H9 (cell line): Measurements from ENCODE around the gene NARS2. TPM values are rescaled to one million over a fixed set of nuclear protein-coding genes. Genes with fewer than 3 reads are reported as not detected.

Source experiments
- DNase-seq: peaks from one replicate; pipeline ENCODE4 v3.0.0-alpha.2; 2017
- H2AFZ ChIP-seq: one replicate; pipeline ENCODE4 v1.6.1; 2013; ENCODE audit warnings: mild to moderate bottlenecking, low read length, control low read depth, moderate library complexity
- H2AK5ac ChIP-seq: 2 replicates; pipeline ENCODE4 v1.6.1; 2013; ENCODE audit warnings: low read length, control low read depth, mixed read lengths; ENCODE audit not compliant: insufficient read length
- H2BK120ac ChIP-seq: one replicate; pipeline ENCODE4 v1.6.1; 2013; ENCODE audit warnings: low read depth, mild to moderate bottlenecking, low read length, control low read depth, inconsistent platforms; ENCODE audit not compliant: poor library complexity, severe bottlenecking
- H2BK12ac ChIP-seq: 2 replicates; pipeline ENCODE4 v1.6.1; 2013; ENCODE audit warnings: low read length, control low read depth, mixed read lengths, low read depth; ENCODE audit not compliant: insufficient read length
- H2BK15ac ChIP-seq: 2 replicates; pipeline ENCODE4 v1.6.1; 2013; ENCODE audit warnings: low read depth, low read length, control low read depth
- H2BK20ac ChIP-seq: one replicate; pipeline ENCODE4 v1.6.1; 2013; ENCODE audit warnings: low read depth, mild to moderate bottlenecking, low read length, control low read depth, inconsistent platforms; ENCODE audit not compliant: poor library complexity, severe bottlenecking
- H2BK5ac ChIP-seq: 2 replicates; pipeline ENCODE4 v1.6.1; 2013; ENCODE audit warnings: low read length, control low read depth, mixed read lengths; ENCODE audit not compliant: insufficient read length
- H3K14ac ChIP-seq: 2 replicates; pipeline ENCODE4 v1.6.1; 2013; ENCODE audit warnings: low read length, control low read depth; ENCODE audit not compliant: insufficient read depth
- H3K18ac ChIP-seq: 2 replicates; pipeline ENCODE4 v1.6.1; 2013; ENCODE audit warnings: low read depth, mild to moderate bottlenecking, mixed read lengths, low read length, control low read depth; ENCODE audit not compliant: insufficient read length
- H3K23ac ChIP-seq: 2 replicates; pipeline ENCODE4 v1.6.1; 2013; ENCODE audit warnings: low read length, control low read depth, mixed read lengths, low read depth; ENCODE audit not compliant: insufficient read length
- H3K23me2 ChIP-seq: 2 replicates; pipeline ENCODE4 v1.6.1; 2013; ENCODE audit warnings: low read depth, mild to moderate bottlenecking, mixed read lengths, low read length, control low read depth; ENCODE audit not compliant: insufficient read length, poor library complexity, severe bottlenecking
- H3K27ac ChIP-seq: 2 replicates; pipeline ENCODE4 v1.5.1; 2013; ENCODE audit warnings: low read length, control low read depth, mixed read lengths, low read depth; ENCODE audit not compliant: insufficient read length
- H3K27me3 ChIP-seq: 2 replicates; pipeline ENCODE4 v1.6.1; 2013; ENCODE audit warnings: low read length, control low read depth, inconsistent platforms; ENCODE audit not compliant: insufficient read depth
- H3K4ac ChIP-seq: 2 replicates; pipeline ENCODE4 v1.6.1; 2013; ENCODE audit warnings: low read depth, mild to moderate bottlenecking, control low read depth, inconsistent platforms, low read length, moderate library complexity
- H3K4me1 ChIP-seq: 2 replicates; pipeline ENCODE4 v1.6.1; 2013; ENCODE audit warnings: low read length, control low read depth, inconsistent platforms; ENCODE audit not compliant: insufficient read depth
- H3K4me2 ChIP-seq: 2 replicates; pipeline ENCODE4 v1.6.1; 2013; ENCODE audit warnings: low read length, control low read depth, mixed read lengths; ENCODE audit not compliant: insufficient read length, insufficient read depth
- H3K56ac ChIP-seq: 2 replicates; pipeline ENCODE4 v1.6.1; 2013; ENCODE audit warnings: low read depth, mild to moderate bottlenecking, mixed read lengths, low read length, control low read depth; ENCODE audit not compliant: insufficient read length
- H3K79me1 ChIP-seq: 2 replicates; pipeline ENCODE4 v1.6.1; 2013; ENCODE audit warnings: low read depth, mild to moderate bottlenecking, moderate library complexity, low read length, control low read depth, inconsistent platforms; ENCODE audit not compliant: insufficient read depth, poor library complexity, severe bottlenecking
- H3K79me2 ChIP-seq: 2 replicates; pipeline ENCODE4 v1.6.1; 2013; ENCODE audit warnings: low read length, control low read depth, inconsistent platforms; ENCODE audit not compliant: insufficient read depth
- H3K9ac ChIP-seq: 2 replicates; pipeline ENCODE4 v1.6.1; 2013; ENCODE audit warnings: low read length, control low read depth, mixed read lengths; ENCODE audit not compliant: insufficient read length; ENCODE audit errors: extremely low read depth
- H3K9me3 ChIP-seq: one replicate; pipeline ENCODE4 v1.6.1; 2013; ENCODE audit warnings: low read depth, low read length, inconsistent platforms; ENCODE audit not compliant: control insufficient read depth
- H3T11ph ChIP-seq: one replicate; pipeline ENCODE4 v1.6.1; 2013; ENCODE audit warnings: mild to moderate bottlenecking, low read length, control low read depth, inconsistent platforms
- H4K20me1 ChIP-seq: one replicate; pipeline ENCODE4 v1.6.1; 2013; ENCODE audit not compliant: control insufficient read depth, insufficient read length, insufficient read depth
- H4K5ac ChIP-seq: 2 replicates; pipeline ENCODE4 v1.6.1; 2013; ENCODE audit warnings: low read depth, mild to moderate bottlenecking, mixed read lengths, low read length, control low read depth; ENCODE audit not compliant: insufficient read length
- H4K8ac ChIP-seq: replicated peaks from 2 replicates; pipeline ENCODE4 v1.6.1; 2013; ENCODE audit warnings: low read length, control low read depth, mixed read lengths, low read depth; ENCODE audit not compliant: insufficient read length
- H4K91ac ChIP-seq: 2 replicates; pipeline ENCODE4 v1.6.1; 2013; ENCODE audit warnings: low read depth, mild to moderate bottlenecking, moderate library complexity, mixed read lengths, low read length, control low read depth; ENCODE audit not compliant: insufficient read length
- H3K27ac Mint-ChIP-seq, 3 experiments: 2 replicates in 2 of 3; 3 replicates in 1 of 3; pipeline ENCODE4 v1.8.0; 2020 to 2021; ENCODE audit warnings: mixed read lengths in 3 of 3, mild to moderate bottlenecking in 1 of 3, moderate library complexity in 1 of 3
- H3K27me3 Mint-ChIP-seq: 2 replicates; pipeline ENCODE4 v1.8.0; 2021; ENCODE audit warnings: low read depth, mild to moderate bottlenecking, moderate library complexity, mixed read lengths
- H3K36me3 Mint-ChIP-seq, 3 experiments: 2 replicates in 2 of 3; 3 replicates in 1 of 3; pipeline ENCODE4 v1.8.0; 2020 to 2021; ENCODE audit warnings: low read depth in 3 of 3, mixed read lengths in 3 of 3; ENCODE audit not compliant: insufficient read depth in 1 of 3
- H3K4me1 Mint-ChIP-seq, 2 experiments: 2 replicates each; pipeline ENCODE4 v1.8.0; 2020; ENCODE audit warnings: mixed read lengths in 2 of 2
- H3K4me3 Mint-ChIP-seq, 2 experiments: 2 replicates in 1 of 2; 3 replicates in 1 of 2; pipeline ENCODE4 v1.8.0; 2020 to 2021; ENCODE audit warnings: mild to moderate bottlenecking in 2 of 2, mixed read lengths in 2 of 2, moderate library complexity in 1 of 2
- H3K9me3 Mint-ChIP-seq, 2 experiments: 2 replicates in 1 of 2; 3 replicates in 1 of 2; pipeline ENCODE4 v1.8.0; 2020; ENCODE audit warnings: mild to moderate bottlenecking in 2 of 2, mixed read lengths in 2 of 2, moderate library complexity in 1 of 2
- WGBS: extraction: QIAGEN DNeasy Blood & Tissue Kit; methylation state at CpG from one replicate; pipeline ENCODE4 v1.1.7; 2013; ENCODE audit warnings: missing lambda C conversion rate, low lambda C conversion rate, mixed read lengths; ENCODE audit not compliant: insufficient read length; ENCODE audit errors: extremely low coverage; 5-methylcytosine and 5-hydroxymethylcytosine counted together
- total RNA-seq: library from RNA; stranded (reverse); gene quantifications from 2 replicates; pipeline ENCODE4 v1.2.1, GENCODE V29; 2021
- TF ChIP-seq, protein P1 (sequence below): fragments of 200-600 bp; sonication (generic); conservative IDR thresholded peaks from 3 replicates; pipeline ENCODE4 v1.8.0; 2021; ENCODE audit warnings: antibody characterized with exemption, mild to moderate bottlenecking

Gene NARS2
- total RNA-seq, 1 experiment from 2014 or later = 29.7 TPM

DNA sequence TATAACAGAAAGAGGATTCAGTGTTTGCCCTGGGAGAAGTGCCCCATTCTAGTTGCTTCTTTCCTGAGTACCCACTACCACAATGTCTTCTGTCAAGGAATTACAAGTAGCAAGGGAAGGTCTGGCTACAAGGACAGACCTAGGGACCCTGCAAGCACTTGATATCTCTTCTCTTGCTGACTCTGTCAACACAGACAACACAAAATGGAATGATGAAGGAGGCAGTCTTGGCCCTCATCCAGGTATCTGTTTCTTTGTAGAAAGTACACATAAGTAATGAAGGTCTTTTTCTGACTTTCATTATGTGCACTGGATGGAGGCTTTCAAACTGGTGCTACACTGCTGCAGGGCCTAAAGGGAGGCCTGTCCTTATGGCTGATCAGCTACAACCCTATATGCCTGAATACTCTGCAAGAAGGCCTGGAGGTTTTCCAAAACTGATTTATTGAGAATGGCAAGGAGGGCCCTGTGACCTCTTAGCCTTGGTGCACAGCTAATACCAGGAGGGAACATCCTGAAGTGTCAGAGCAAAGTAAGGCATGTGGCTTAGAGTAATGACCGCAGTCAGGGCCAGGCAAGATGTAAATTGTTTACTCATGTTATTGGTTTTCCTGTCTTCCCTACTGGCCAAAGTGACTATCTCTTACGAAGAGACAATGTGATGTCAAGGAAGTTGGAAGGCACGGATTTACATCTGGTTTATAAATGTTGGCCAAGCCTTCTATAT lies 188.3 kb downstream of the NARS2 start:
- Histone ChIP-seq H3K18ac (no peak overlapping the region), H3K27me3 (no peaks in the 10 kb centered on the region), H2BK20ac (no peak overlapping the region), H3K14ac (no peak overlapping the region), H3K9ac (no peak overlapping the region), H3T11ph (no peak overlapping the region), H4K91ac (no peak overlapping the region), H4K5ac (no peak overlapping the region), H3K79me2 (no peaks in the 10 kb centered on the region), H2BK12ac (no peak overlapping the region), H3K23ac (no peak overlapping the region), H3K79me1 (no peaks in the 10 kb centered on the region), H3K56ac (no peak overlapping the region), H2BK120ac (no peak overlapping the region), H4K20me1 (no peaks in the 10 kb centered on the region), H3K9me3 (no peaks in the 10 kb centered on the region), H2AK5ac (no peak overlapping the region), H2BK15ac (no peak overlapping the region), H3K4me1 (0 out of 2 replicates have a peak, but pooled peaks cover 4% of the 10 kb centered on the region), H3K27ac (no peak overlapping the region), H3K4me2 (no peak overlapping the region), H2BK5ac (no peak overlapping the region), H2AFZ (no peak overlapping the region), H3K23me2 (no peaks in the 10 kb centered on the region), H4K8ac (no peak overlapping the region), H3K4ac (no peak overlapping the region)
- WGBS = no CpG with 5 or more reads among the region's 3 CpGs
- peaks cover 10 to 18% of the 10 kb centered on the region in 2 experiments; a peak in 4 of 5 replicates for H3K9me3 Mint-ChIP-seq
- H3K4me3 Mint-ChIP-seq = no peak overlapping the region
- peaks cover 5 to 7% of the 10 kb centered on the region in 2 experiments for H3K4me1 Mint-ChIP-seq
- peaks cover 3 to 20% (median 18%) of the 10 kb centered on the region in 3 experiments; a peak in 6 of 7 replicates for H3K36me3 Mint-ChIP-seq
- no peak overlapping the region; a peak in 1 of 7 replicates for H3K27ac Mint-ChIP-seq
- no peak for DNase-seq
- TF ChIP-seq, protein P1, sequence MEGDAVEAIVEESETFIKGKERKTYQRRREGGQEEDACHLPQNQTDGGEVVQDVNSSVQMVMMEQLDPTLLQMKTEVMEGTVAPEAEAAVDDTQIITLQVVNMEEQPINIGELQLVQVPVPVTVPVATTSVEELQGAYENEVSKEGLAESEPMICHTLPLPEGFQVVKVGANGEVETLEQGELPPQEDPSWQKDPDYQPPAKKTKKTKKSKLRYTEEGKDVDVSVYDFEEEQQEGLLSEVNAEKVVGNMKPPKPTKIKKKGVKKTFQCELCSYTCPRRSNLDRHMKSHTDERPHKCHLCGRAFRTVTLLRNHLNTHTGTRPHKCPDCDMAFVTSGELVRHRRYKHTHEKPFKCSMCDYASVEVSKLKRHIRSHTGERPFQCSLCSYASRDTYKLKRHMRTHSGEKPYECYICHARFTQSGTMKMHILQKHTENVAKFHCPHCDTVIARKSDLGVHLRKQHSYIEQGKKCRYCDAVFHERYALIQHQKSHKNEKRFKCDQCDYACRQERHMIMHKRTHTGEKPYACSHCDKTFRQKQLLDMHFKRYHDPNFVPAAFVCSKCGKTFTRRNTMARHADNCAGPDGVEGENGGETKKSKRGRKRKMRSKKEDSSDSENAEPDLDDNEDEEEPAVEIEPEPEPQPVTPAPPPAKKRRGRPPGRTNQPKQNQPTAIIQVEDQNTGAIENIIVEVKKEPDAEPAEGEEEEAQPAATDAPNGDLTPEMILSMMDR = no peak
- H3K27me3 Mint-ChIP-seq = peaks cover 4% of the 10 kb centered on the region; the same call in 1 of the 2 replicates

Other genes with a start within 250 kb of the NARS2 start
- gene GAB2, start 157.0 kb downstream of the NARS2 start, total RNA-seq = 3.3 and 4.3 TPM in 2 replicates